K562 (cell line): ENCODE results near the gene MMP19. TPM values are rescaled to one million over a fixed set of nuclear protein-coding genes. Genes with fewer than 3 reads are reported as not detected.
A peak's percentile ranks its signal among the peaks of the same experiment; 100 is the strongest.

ENCODE experiments used
- CBX2 ChIP-seq: fragments of 200-600 bp; sonication (generic); IDR thresholded peaks from one replicate; pipeline ENCODE4 v1.6.1; 2012; ENCODE audit warnings: mild to moderate bottlenecking, low read length, inconsistent platforms; ENCODE audit not compliant: insufficient read depth, poor library complexity, severe bottlenecking
- CBX5 ChIP-seq: IDR thresholded peaks from 2 replicates; pipeline ENCODE4 v1.6.1; 2014; ENCODE audit warnings: low read depth, borderline replicate concordance
- CHAMP1 ChIP-seq: fragments of 450-650 bp; IDR thresholded peaks from 2 replicates; pipeline ENCODE4 v1.6.1; 2016; ENCODE audit warnings: mild to moderate bottlenecking
- E2F5 ChIP-seq: sonication (generic); formaldehyde crosslinking; IDR thresholded peaks from 2 replicates; pipeline ENCODE4 v1.8.0; 2022; ENCODE audit warnings: mild to moderate bottlenecking, missing genetic modification reagents
- GTF2B ChIP-seq: IDR thresholded peaks from 2 replicates; pipeline ENCODE4 v1.6.1; 2011; ENCODE audit not compliant: insufficient read length; ENCODE audit errors: extremely low read depth
- MBD2 ChIP-seq: sonication (generic); IDR thresholded peaks from 2 replicates; pipeline ENCODE4 v1.6.1; 2016; ENCODE audit warnings: low read depth, borderline replicate concordance
- PKNOX1 ChIP-seq: fragments of 450-650 bp; IDR thresholded peaks from 2 replicates; pipeline ENCODE4 v1.6.1; 2016
- PML ChIP-seq: IDR thresholded peaks from 2 replicates; pipeline ENCODE4 v1.6.1; 2012; ENCODE audit warnings: low read length, inconsistent platforms
- SP2 ChIP-seq: IDR thresholded peaks from 2 replicates; pipeline ENCODE4 v1.6.1; 2011; ENCODE audit warnings: mild to moderate bottlenecking, low read depth, low read length, moderate library complexity; ENCODE audit not compliant: poor library complexity, severe bottlenecking; ENCODE audit errors: extremely low read depth
- TEAD1 ChIP-seq, 2 experiments: fragments of 450-650 bp in 1 of 2; sonication (generic) in 1 of 2; formaldehyde crosslinking; IDR thresholded peaks; 2 replicates each; pipeline versions ENCODE4 v1.4.0 to v1.8.0; 2020 to 2022; ENCODE audit warnings: mild to moderate bottlenecking in 2 of 2, missing genetic modification reagents in 1 of 2
- ZBTB26 ChIP-seq: fragments of 450-650 bp; formaldehyde crosslinking; IDR thresholded peaks from 2 replicates; pipeline ENCODE4 v1.4.0; 2022; ENCODE audit warnings: missing genetic modification characterization
- ZNF609 ChIP-seq: sonication (generic); formaldehyde crosslinking; IDR thresholded peaks from 2 replicates; pipeline ENCODE4 v1.8.1; 2023; ENCODE audit warnings: missing genetic modification reagents, mild to moderate bottlenecking, borderline replicate concordance
- ZNF695 ChIP-seq: fragments of 450-650 bp; formaldehyde crosslinking; IDR thresholded peaks from 2 replicates; pipeline ENCODE4 v1.4.0; 2020; ENCODE audit warnings: mild to moderate bottlenecking, moderate library complexity
- polyA plus RNA-seq, 8 experiments: library from polyadenylated mRNA; depleted of rRNA in 4 of 8; stranded (reverse) in 5 of 8; unstranded in 3 of 8; fragments of >200 nt; fragmentation: Nextera tagmentation in 2 of 8; fragmentation: Illumina TruSeq in 1 of 8; extraction: Ambion mirVana in 2 of 8; extraction: Trizol in 1 of 8; gene quantifications; 2 replicates each; pipeline versions ENCODE4 v1.2.1 to v1.2.3, GENCODE V29; 2011 to 2014; ENCODE audit warnings: inconsistent platforms in 1 of 8, missing spikeins in 1 of 8
- total RNA-seq, 7 experiments: library from RNA; depleted of rRNA in 6 of 7; stranded (reverse); fragments of >200 nt in 6 of 7; fragmentation: Illumina TruSeq in 2 of 7; extraction: Trizol in 2 of 7; gene quantifications; 2 replicates each; pipeline versions ENCODE4 v1.2.1 to v1.2.3, GENCODE V29; 2011 to 2021; ENCODE audit warnings: low replicate concordance in 1 of 7

MMP19 gene
- total and polyA plus RNA-seq, 9 of the 15 experiments (the other 6 are each of a cell fraction or from before 2014, with no cell fraction given) = 0.14 to 1.6 (median 0.66) TPM

- TF ChIP-seq ZNF609 (CRISPR knock-in tag) = 0 out of 2 replicates have a peak, but pooled peaks have one; percentile 46
- peak; percentile 80; the same call in 1 of the 2 replicates for TF ChIP-seq PML
- no peak for TF ChIP-seq CHAMP1
- no peak for TF ChIP-seq ZNF695 (CRISPR knock-in tag)
- TF ChIP-seq ZBTB26 (CRISPR knock-in tag) = peak; percentile 61; the same call in 1 of the 2 replicates
- peak; percentile 99 for TF ChIP-seq MBD2
- TF ChIP-seq SP2 = peak; percentile 82
- peak; percentile 99 for TF ChIP-seq PKNOX1
- no peak for TF ChIP-seq CBX2
- TF ChIP-seq E2F5 = peak; percentile 81; the same call in 1 of the 2 replicates
- TF ChIP-seq CBX5 = no peak
- 0 out of 4 replicates have a peak, but pooled peaks of 1 of the 2 experiments have one; percentile 56 for TF ChIP-seq TEAD1 (CRISPR knock-in tag; IDR thresholded peaks at IDR 0.05)
- peak; percentile 55 for TF ChIP-seq GTF2B
These were observed 25.2 kb downstream of the MMP19 start, which contains the start of the genes ORMDL2 and SARNP (continued) for GRCh38 chr12:55817345-55818139.
